GM18499 (cell line): ENCODE data around the gene GDAP2.

Source experiments
- ATAC-seq: cut with Tn5 transposase; IDR thresholded peaks from one replicate; pipeline ENCODE4 v1.9.1; 2021; ENCODE audit warnings: moderate number of reproducible peaks; ENCODE audit not compliant: insufficient read depth, unreplicated experiment

Gene GDAP2

DNA sequence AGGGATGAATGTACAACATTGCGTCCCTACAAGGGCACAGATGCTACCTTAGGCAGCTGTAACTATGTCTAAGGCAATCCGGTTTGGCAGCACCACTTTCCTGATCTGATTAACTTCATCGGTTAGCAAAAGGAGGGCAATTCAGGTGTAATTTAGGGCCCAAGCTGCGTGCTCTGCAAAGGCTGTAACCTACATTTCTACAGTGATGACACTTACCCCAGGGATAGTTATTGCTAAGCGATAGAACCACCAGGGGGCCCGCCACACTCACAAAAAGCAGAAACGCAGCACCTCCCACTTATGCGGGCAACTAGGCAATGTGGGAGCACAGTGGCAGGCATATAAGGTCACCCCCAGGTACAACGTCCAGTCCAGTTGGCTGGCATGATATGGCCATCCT, 113.5 kb downstream of the GDAP2 start:
- no peak for ATAC-seq

DNA sequence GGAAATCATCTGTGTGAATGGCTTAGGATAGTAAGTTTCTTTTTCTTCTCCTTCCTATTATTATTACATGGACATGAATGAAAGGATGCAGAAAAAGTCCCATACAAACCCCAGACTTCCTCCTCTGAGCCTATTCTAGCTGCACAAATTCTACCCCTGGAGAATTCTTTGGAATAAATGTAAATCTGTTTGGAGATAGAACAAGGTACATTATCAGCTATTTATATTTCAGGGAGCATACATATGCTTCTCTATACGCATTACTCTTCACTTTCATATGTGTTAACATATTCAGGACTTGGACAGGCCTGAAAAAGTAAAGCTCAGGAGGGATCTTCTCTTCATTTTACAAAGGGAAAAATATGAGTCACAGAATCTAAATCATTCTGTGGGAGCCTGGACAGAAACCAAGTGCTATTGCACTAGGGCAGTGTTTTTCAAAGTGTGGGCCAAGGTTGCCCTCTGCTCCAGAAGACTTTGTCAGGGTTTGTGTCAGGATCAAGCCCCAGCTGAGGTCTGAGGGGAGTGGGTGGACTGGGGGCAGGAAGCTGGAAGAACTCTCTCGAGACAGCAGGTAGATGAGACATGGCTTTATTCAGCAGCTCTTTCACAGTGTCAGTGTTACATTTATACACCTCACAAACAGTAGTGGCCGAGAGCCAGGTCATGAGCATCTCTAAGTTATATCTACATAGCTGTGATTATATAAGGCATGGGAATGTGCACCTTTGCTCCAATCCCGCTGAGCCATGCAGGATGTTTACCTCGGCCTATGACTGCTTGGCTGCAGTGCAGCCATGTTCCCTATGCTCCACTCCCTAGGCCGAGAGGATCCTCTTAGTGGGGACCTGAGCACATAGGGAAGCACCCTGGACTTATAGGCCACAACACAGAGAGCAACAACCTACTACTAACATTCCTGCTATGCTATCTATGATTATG, 114.3 kb downstream of the GDAP2 start:
- no peak for ATAC-seq
